Aorta (tissue), 5 donors: ENCODE measurements around the gene RND2. TPM values are rescaled to one million over a fixed set of nuclear protein-coding genes. Genes with fewer than 3 reads are reported as not detected.

Experiments
- ATAC-seq: fragments of 200-7000 bp; cut with Tn5 transposase; one replicate; pipeline ENCODE4 v1.9.1; 2022; ENCODE audit warnings: moderate library complexity; ENCODE audit not compliant: low FRiP score
- DNase-seq, 2 donors: peaks; one replicate each; pipeline ENCODE4 v3.0.0-alpha.2; 2020
- H3K27ac ChIP-seq, 2 donors: one replicate each; pipeline ENCODE4 v1.5.1; 2013; ENCODE audit warnings: low read length in 2 of 2, mild to moderate bottlenecking in 2 of 2, moderate library complexity in 2 of 2, control low read depth in 1 of 2, inconsistent platforms in 1 of 2, low read depth in 1 of 2
- H3K27me3 ChIP-seq, 2 donors: one replicate each; pipeline ENCODE4 v1.6.1; 2013; ENCODE audit warnings: control low read depth in 1 of 2, low read length in 1 of 2, mild to moderate bottlenecking in 1 of 2, moderate library complexity in 1 of 2; ENCODE audit not compliant: insufficient read depth in 2 of 2, control insufficient read depth in 1 of 2
- H3K36me3 ChIP-seq, 2 donors: one replicate each; pipeline ENCODE4 v1.6.1; 2013; ENCODE audit warnings: control low read depth in 1 of 2, low read length in 1 of 2, mild to moderate bottlenecking in 1 of 2; ENCODE audit not compliant: insufficient read depth in 2 of 2, control insufficient read depth in 1 of 2
- H3K4me1 ChIP-seq, 2 donors: one replicate each; pipeline ENCODE4 v1.6.1; 2013; ENCODE audit warnings: low read length in 2 of 2, control low read depth in 1 of 2, mild to moderate bottlenecking in 1 of 2, moderate library complexity in 1 of 2; ENCODE audit not compliant: insufficient read depth in 2 of 2, control insufficient read depth in 1 of 2
- H3K4me3 ChIP-seq, 2 donors: one replicate each; pipeline ENCODE4 v1.5.1; 2013; ENCODE audit warnings: low read length in 2 of 2, control low read depth in 1 of 2, mild to moderate bottlenecking in 1 of 2
- H3K9me3 ChIP-seq: one replicate; pipeline ENCODE4 v1.6.1; 2013; ENCODE audit warnings: mild to moderate bottlenecking, low read length; ENCODE audit not compliant: control insufficient read depth
- WGBS, 2 donors: extraction: QIAGEN DNeasy Blood & Tissue Kit; methylation state at CpG; one replicate each; pipeline ENCODE4 v1.1.7; 2013; 5-methylcytosine and 5-hydroxymethylcytosine counted together
- intact Hi-C, 2 donors: fragments of 100-400 bp; cut with DNase I; formaldehyde crosslinking; loops; one replicate each; pipeline versions ENCODE4 v1.14.2 to v1.15.0; 2022
- polyA plus RNA-seq, 2 donors: library from polyadenylated mRNA; stranded (reverse); fragments of 200-250 nt; gene quantifications; one replicate each; pipeline ENCODE4 v1.2.3, GENCODE V29; 2013
- total RNA-seq, 2 donors: library from RNA; stranded (reverse); fragmentation: NEBNext Ultra II Directional; extraction: Animal tissue kit (Norgen Biotek cat#: 25700); gene quantifications; one replicate each; pipeline ENCODE4 v1.2.1, GENCODE V29; 2021
- donor health status: healthy with polysubstance abuse.
- donor health status: Bipolar disorder and iron deficiency.
- donor health status: DM: no; HTN: no; CAD: no.
- donor health status: DM: no; HTN: no; CAD: no.
- donor health status: DM: yes; HTN: yes; CAD: no.

Gene RND2
- total and polyA plus RNA-seq, 4 donors = 1.1 to 3.9 (median 2.3) TPM

- 73 to 79% methylated on average over 6 of the region's 6 CpGs for WGBS, 2 donors
- intact Hi-C loops = loop anchor here (5.0 kb wide), 2 partner anchors 152 to 192 kb away; partner anchors contain the start of genes NBR1 (in 1 of the 2) and TMEM106A (in 1 of the 2)
Measured at GRCh38 chr17:43020030-43020621, 4.9 kb upstream of the RND2 start.

DNA sequence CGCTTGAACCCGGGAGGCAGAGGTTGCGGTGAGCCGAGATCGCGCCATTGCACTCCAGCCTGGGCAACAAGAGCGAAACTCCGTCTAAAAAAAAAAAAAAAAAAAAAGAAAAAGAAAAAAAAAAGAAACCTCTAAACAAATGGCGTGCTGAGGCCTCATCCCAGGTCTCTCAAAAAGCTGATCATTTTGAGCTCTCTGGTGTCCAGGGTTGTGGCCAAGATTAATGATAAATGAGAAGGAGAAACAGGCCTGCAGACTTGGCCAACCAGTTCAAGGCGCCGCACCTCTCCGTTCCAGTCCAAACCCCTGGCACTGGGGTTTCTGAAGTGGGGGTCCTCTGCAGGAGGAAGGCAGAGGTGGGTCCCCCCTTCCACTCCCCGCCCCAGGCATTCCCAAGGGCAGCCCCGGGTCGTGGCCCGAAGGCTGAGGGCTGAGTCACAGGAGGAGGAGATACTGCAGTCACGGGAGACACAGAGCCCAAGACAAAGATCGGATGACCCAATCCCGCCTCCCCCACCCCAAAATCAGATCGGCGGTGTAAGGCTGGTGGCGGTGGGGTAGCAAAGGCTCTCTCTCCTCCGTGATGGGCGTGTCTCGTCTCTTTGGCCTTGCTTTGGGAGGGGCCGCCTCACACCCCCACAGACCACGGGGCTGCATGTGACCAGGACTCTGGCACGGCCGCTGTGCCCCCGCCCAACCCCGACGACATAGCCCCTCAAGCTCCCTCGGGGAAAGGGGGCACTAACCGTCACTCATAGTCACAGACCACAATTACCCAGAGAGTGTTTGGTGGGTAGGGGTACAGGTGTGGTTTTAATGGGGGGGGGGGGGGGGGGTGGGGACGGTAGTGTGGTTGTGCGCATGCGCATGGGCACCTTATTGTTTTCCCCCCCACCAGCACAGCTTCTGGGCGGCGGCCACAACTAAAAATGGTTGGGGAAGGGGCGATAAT lies 4.0 kb upstream of the RND2 start:
- H3K27me3 ChIP-seq = no peaks in the 10 kb centered on the region
- DNase-seq = peak; percentile 89 to 90
- H3K9me3 ChIP-seq = no peaks in the 10 kb centered on the region
- H3K36me3 ChIP-seq = peaks cover 0 to 3% of the 10 kb centered on the region in 2 donors
- H3K27ac ChIP-seq = peak overlapping the region in 1 of 2 donors; percentile 55
- intact Hi-C loops = loop anchor here (5.0 kb wide), 2 partner anchors 151 to 191 kb away; partner anchors contain the start of genes NBR1 (in 1 of the 2) and TMEM106A (in 1 of the 2)
- no peaks in the 10 kb centered on the region for H3K4me1 ChIP-seq
- peak; percentile 59 for ATAC-seq
- WGBS, 2 donors = 19 to 23% methylated on average over 31 to 40 of the region's 40 CpGs
- H3K4me3 ChIP-seq = peak overlapping the region; percentile 61 to 83

More at GRCh38 chr17:43020030-43020621, 4.9 kb upstream of the RND2 start:
- Histone ChIP-seq H3K4me1 (no peaks in the 10 kb centered on the region), H3K27ac (no peak overlapping the region), H3K4me3 (no peak overlapping the region), H3K27me3 (no peaks in the 10 kb centered on the region), H3K9me3 (no peaks in the 10 kb centered on the region), H3K36me3 (peaks cover 0 to 3% of the 10 kb centered on the region in 2 donors)
- DNase-seq (peak; percentile 41 to 63), ATAC-seq (no peak)

GRCh38 chr17:43021741-43022512 lies 3.1 kb upstream of the RND2 start, which contains the start of gene VAT1:
TSS of gene VAT1 (minus strand) at chr17:43022385. CDS start at chr17:43022322, 63 bp downstream.
- ATAC-seq (peak; percentile 87), DNase-seq (peak; percentile 88 to 94)
- 0 to 1% methylated on average over 73 to 80 of the region's 80 CpGs for WGBS, 2 donors
- Histone ChIP-seq H3K27ac (peak within 1 kb of the TSS in 1 of 2 donors; percentile 66), H3K27me3 (no peaks in the 10 kb centered on the region), H3K36me3 (peaks cover 0 to 3% of the 10 kb centered on the region in 2 donors), H3K4me3 (peak within 1 kb of the TSS; percentile 61 to 83), H3K4me1 (no peaks in the 10 kb centered on the region), H3K9me3 (no peaks in the 10 kb centered on the region)
- intact Hi-C loops = loop anchor here (2.0 to 5.0 kb wide), 3 partner anchors 149 to 190 kb away; partner anchors contain the start of genes NBR1 (in 2 of the 2) and TMEM106A (in 1 of the 2)

GRCh38 chr17:43025290-43025657 lies 243 bp downstream of the RND2 start:
- 1 to 3% methylated on average over 25 to 27 of the region's 27 CpGs for WGBS, 2 donors
- Histone ChIP-seq H3K4me1 (no peaks in the 10 kb centered on the region), H3K4me3 (peak overlapping the region; percentile 49 to 76), H3K27me3 (no peaks in the 10 kb centered on the region), H3K27ac (peak overlapping the region in 1 of 2 donors; percentile 21), H3K36me3 (no peaks in the 10 kb centered on the region), H3K9me3 (no peaks in the 10 kb centered on the region)
- ATAC-seq (no peak), DNase-seq (peak in 1 of 2 donors; percentile 58)
- intact Hi-C loops = loop anchor here (2.0 to 5.0 kb wide), 4 partner anchors 62 to 102 kb away; partner anchors contain the start of gene BRCA1 (in 2 of the 2)

DNA sequence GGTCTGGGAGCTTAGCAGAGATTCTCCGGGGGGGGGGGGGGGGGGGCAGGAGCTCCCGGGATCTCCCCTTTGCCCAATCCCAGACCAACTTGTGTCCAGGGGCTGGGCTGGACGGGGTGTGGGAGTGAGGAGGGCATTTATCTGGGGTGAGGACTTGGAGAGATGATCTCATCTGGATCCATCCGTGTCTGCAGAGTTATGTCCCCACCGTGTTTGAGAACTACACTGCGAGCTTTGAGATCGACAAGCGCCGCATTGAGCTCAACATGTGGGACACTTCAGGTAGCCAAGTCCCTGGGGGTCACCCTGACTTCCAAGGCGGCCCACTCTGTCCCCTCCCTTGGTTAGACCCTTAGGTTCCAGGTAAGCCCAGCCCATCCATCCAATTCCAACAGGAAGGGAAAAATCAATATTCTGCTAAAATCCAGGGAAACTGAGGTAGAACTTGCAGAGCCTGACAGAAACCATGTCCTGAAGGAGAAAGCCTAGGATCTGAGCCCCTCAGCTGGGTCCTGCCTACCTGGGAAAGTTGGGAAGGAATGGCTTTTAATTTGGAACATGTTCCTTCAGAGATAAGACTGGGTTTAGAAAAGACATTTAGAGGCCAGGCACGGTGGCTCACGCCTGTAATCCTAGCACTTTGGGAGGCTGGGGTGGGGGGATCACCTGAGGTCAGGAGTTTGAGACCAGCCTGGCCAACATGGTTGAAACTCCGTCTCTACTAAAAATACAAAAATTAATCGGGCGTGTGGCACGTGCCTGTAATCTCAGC lies 921 bp downstream of the RND2 start:
- Histone ChIP-seq H3K27ac (no peak overlapping the region), H3K4me3 (no peak overlapping the region), H3K27me3 (no peaks in the 10 kb centered on the region), H3K36me3 (no peaks in the 10 kb centered on the region), H3K4me1 (no peaks in the 10 kb centered on the region), H3K9me3 (no peaks in the 10 kb centered on the region)
- DNase-seq (peak in 1 of 2 donors; percentile 42), ATAC-seq (no peak)
- intact Hi-C loops = loop anchor here (2.0 to 5.0 kb wide), 4 partner anchors 61 to 101 kb away; partner anchors contain the start of gene BRCA1 (in 2 of the 2)
- 53 to 55% methylated on average over 14 to 16 of the region's 16 CpGs for WGBS, 2 donors

- ATAC-seq (no peak), DNase-seq (no peak)
- Histone ChIP-seq H3K9me3 (no peaks in the 10 kb centered on the region), H3K36me3 (no peaks in the 10 kb centered on the region), H3K4me3 (no peak overlapping the region), H3K4me1 (no peaks in the 10 kb centered on the region), H3K27ac (no peak overlapping the region), H3K27me3 (no peaks in the 10 kb centered on the region)
- intact Hi-C loops = loop anchor here (5.0 kb wide), 3 partner anchors 61 to 101 kb away; partner anchors contain the start of gene BRCA1 (in 1 of the 2)
- 72 to 74% methylated on average over 5 of the region's 5 CpGs for WGBS, 2 donors
Measured at GRCh38 chr17:43026595-43026994, 1.6 kb downstream of the RND2 start.

GRCh38 chr17:43027091-43028032 lies 2.3 kb downstream of the RND2 start:
- 82 to 83% methylated on average over 9 of the region's 9 CpGs for WGBS, 2 donors
- H3K27me3 ChIP-seq = no peaks in the 10 kb centered on the region
- no peaks in the 10 kb centered on the region for H3K36me3 ChIP-seq
- intact Hi-C loops = loop anchor here (5.0 kb wide), 3 partner anchors 60 to 100 kb away; partner anchors contain the start of gene BRCA1 (in 1 of the 2)
- DNase-seq = peak in 1 of 2 donors; percentile 21
- H3K4me3 ChIP-seq = no peak overlapping the region
- ATAC-seq = no peak
- no peaks in the 10 kb centered on the region for H3K4me1 ChIP-seq
- no peaks in the 10 kb centered on the region for H3K9me3 ChIP-seq
- H3K27ac ChIP-seq = no peak overlapping the region
